ENCODE data around the gene PPP4R3B.
"Not testable (repeated sequence)": the region's sequence is repeated elsewhere in the genome, so short reads cannot be mapped to it uniquely, and the experiment has no call there.

The PPP4R3B gene

DNA sequence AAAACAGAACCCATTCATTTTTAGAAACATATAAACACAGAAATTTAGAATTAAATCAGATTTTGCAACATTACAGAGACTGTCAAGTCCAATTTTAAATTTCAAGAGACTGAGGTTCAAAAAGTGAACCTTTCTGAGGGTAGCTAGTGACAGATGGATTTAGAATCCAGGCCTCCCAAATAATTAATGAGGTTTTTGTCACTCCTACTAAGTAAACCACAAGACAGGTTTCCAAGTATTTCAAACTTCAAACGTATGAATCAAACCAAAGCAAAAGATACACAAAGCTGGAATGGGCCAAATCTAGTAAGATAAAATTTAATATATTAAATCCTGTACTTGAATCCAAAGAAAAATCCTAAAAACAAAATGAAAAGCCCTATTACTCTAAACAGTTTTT, 25.3 kb downstream of the PPP4R3B start:
- no peak for DNase-seq

DNA sequence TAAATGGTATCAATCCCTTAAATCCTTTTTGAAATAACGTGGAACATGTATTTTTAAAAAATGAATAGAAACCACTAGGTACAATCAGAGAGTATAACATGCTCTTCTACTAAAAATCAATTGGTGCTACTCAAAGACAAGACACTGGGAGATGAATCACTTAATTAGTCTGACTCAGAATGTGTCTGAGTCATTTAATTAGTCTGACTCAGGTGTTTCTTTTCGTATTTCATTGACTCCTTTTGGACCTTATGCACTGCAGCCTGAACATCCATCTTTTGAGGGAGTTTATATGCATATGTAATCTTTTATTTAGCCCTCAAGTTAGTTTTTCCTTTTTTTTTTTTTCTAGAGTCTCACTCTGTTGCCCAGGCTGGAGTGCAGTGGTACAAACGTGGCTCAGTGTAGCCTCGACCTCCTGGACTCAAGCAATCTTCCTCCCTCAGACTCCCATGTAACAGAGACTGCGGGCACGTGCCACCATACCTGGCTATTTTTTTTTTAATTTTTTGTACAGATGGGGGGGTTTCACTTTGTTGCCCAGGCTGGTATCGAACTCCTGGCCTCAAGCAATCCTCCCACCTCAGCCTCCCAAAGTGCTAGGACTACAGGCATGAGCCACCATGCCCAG, 26.5 kb downstream of the PPP4R3B start:
- DNase-seq = no peak

- DNase-seq = no peak
Observed at GRCh38 chr2:55585451-55586080, 31.9 kb downstream of the PPP4R3B start.

GRCh38 chr2:55581874-55582547, 35.4 kb downstream of the PPP4R3B start:
- no peak for DNase-seq

- DNase-seq = no peak
Observed at GRCh38 chr2:55581435-55581834, 36.0 kb downstream of the PPP4R3B start.

GRCh38 chr2:55569002-55569401, 48.4 kb downstream of the PPP4R3B start:
- DNase-seq = not testable (repeated sequence)

DNA sequence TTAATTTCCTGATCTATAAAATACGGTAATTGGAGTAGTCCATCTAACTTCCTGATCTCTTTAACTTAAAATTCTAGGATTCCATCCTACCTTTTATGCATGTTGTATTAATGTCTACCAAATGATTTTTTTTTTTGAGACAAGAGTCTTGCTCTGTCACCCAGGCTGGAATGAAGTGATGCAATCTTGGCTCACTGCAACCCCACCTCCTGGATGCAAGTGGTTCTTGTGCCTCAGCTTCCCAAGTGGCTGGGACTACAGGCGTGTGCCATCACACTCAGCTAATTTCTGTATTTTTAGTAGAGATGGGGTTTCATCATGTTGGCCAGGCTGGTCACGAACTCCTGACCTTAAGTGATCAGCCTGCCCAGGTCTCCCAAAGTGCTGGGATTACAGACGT, 50.1 kb downstream of the PPP4R3B start:
- no peak for DNase-seq

DNA sequence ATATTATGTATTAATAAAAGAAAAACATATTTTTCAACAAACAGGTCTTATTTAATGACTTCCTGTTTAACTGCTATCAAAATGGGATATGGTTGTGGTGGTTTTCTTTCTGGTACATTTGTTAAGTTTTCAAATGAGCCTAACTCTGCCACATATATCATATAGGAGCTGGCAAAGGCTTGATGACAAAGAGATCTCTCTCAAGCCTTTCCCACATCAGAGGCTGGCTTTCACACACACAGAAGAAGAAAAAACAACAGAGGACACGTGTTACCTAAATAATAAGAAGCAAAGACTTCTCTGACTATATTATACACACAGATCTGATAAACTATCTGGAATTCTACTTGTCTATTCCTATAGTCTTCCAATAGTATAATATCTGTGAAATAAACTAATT, 51.8 kb downstream of the PPP4R3B start:
- DNase-seq = no peak

DNA sequence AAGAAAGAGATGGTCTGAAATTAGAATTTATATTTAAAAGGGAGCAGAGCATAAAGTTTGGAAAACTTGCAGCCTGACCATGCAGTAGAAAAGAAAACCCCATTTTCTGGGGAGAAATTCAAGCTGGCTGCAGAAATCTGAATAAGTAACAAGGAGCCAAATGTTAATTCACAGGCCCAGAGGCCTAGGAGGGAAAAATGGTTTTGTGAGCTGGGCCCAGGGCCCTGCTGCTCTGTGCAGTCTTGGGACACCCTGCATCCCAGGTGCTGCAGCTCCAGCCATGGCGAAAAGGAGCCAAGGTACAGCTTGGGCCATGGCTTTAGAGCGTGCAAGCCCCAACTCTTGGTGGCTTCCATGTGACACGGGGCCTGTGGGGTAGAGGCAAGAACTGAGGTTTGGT, 56.6 kb downstream of the PPP4R3B start:
- no peak for DNase-seq

DNA sequence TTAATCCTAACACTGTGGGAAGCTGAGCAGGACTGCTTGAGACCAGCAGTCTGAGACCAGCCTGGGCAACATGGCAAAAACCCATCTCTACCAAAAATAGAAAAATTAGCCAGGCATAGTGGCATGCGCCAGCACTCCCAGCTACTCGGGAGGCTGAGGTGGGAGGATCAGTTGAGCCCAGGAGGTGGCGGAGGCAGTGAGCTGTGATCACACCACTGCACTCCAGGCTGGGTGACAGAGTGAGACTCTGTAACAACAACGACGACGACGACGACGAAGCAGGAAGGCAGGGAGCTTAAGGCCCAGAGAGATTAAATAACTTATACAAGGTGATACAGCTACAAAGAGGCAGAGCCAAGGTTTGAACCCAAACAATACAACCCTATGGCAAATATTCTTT, 60.6 kb downstream of the PPP4R3B start:
- DNase-seq = no peak

- DNase-seq = no peak
Observed at GRCh38 chr2:55555977-55556376, 61.4 kb downstream of the PPP4R3B start.

DNA sequence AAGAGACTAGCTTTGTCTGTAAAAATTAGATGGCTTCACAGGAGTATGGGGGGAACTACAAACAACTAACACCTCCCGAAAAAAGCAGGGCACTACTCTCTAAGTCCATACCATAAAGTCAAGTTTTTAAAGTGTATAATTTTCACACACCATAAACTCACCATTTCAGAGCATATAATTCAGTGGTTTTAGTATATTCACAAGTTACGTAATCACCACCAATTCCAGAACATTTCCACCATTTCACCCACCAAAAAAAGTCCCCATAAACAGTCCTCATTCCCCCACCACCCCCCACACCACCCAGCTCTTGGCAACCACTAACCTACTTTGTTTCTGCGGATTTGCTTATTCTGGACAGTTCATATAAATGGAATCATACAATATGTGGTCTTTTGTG, 64.1 kb downstream of the PPP4R3B start:
- no peak for DNase-seq

GRCh38 chr2:55550368-55551102, 66.9 kb downstream of the PPP4R3B start:
- no peak for DNase-seq

DNA sequence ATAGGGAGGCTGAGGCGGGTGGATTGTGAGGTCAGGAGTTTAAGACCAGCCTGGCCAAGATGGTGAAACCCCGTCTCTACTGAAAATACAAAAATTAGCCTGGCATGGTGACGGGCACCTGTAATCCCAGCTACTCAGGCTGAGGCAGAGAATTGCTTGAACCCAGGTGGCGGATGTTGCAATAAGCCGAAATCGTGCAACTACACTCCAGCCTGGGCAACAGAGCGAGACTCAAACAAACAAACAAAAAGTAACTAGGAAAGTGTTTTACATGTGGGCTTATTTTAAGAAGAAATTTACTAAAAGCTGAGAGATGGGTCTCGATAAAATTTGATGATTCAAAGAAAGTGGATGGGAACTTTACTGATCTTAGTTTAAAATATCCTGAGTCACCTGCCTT, 69.7 kb downstream of the PPP4R3B start:
- DNase-seq = not testable (repeated sequence)

DNA sequence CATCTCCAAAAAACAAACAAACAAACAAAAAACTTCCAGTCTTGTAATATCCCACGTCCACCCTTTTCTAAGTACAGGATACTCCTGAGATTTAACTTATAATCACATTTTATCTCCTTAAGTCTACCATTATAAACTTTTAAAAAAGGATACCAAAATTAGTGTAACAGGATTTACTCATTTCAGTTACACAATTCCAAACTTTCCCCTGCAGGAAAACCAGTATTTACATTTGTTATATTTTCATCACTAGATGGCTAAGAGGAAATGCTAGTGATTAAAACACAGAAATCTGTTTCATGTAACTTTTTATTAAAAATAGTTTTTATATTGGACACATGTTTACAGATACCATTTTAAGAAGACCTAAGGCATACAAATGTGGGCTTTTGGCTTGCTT, 70.4 kb downstream of the PPP4R3B start:
- DNase-seq = no peak

DNA sequence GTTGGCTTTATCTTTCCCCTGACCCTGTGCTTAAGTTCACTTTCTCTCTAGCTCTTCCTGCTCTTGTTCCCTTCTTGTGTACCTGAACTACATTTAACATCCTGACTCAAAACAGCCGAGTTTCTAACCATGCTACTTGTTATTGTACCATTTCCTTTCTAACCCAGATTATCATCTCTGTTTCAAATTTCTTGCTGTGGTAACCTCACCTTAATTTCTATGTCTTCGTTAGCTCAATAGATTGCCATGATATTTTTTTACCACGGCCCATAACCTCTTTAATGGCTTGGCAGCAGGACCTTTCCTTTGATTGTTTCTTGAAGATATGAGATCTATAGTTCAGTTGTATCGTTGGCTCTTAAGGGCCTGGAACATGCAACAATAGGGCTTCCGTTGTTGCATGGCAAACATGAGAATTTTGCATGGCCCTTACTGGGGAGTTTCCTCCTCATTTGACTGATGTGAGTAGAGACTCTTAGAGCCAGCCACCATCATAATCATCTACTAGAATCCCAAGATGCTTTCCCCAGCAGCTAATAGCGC, 86.8 kb downstream of the PPP4R3B start:
- no peak for DNase-seq

GRCh38 chr2:55526174-55526573, 91.2 kb downstream of the PPP4R3B start:
- no peak for DNase-seq

GRCh38 chr2:55524884-55525437, 92.5 kb downstream of the PPP4R3B start:
- no peak for DNase-seq

- no peak for DNase-seq
Observed at GRCh38 chr2:55519938-55520885, 97.2 kb downstream of the PPP4R3B start.

DNA sequence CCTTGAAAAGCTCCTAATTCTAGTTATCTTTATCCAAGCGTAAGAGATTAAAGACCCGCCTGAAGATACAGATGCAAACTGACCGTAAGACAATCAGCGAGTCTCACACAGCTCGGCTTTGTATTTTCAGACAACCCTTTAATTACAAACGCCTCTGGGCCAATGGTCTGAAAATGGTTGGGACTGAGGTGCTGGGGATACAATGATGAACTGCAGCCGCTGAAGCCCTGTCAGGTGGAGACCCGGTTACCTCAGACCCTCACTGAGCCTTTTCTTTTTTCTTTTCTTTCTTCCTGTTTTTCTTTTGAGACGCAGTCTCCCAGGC, 98.6 kb downstream of the PPP4R3B start:
- peak; percentile 63 for DNase-seq

GRCh38 chr2:55511508-55512124, 105.8 kb downstream of the PPP4R3B start:
- DNase-seq = peak; percentile 72

Data from eye (tissue), 1 donor.